Stimulated activated CD8-positive, alpha-beta memory T cell treated with anti-CD3 and anti-CD28 coated beads, Interleukin-12 subunit alpha, Interleukin-12 subunit beta, amount 100 ng/mL, for 24 hours (primary cell): ENCODE data around the gene BCKDHA.
"Not testable (repeated sequence)": the region's sequence is repeated elsewhere in the genome, so short reads cannot be mapped to it uniquely, and the experiment has no call there.

Experiments used
- DNase-seq: peaks from one replicate; pipeline ENCODE4 v3.0.0-alpha.2; 2020; ENCODE audit errors: extremely low read depth

The BCKDHA gene

GRCh38 chr19:41447732-41448332 lies 50.2 kb downstream of the BCKDHA start:
- no peak for DNase-seq

- no peak for DNase-seq
Observed at GRCh38 chr19:41449079-41449864, 51.7 kb downstream of the BCKDHA start.

- DNase-seq: no peak
Observed at GRCh38 chr19:41449865-41450178, 52.2 kb downstream of the BCKDHA start.

- DNase-seq: no peak
Observed at GRCh38 chr19:41452584-41453275, 55.1 kb downstream of the BCKDHA start.

GRCh38 chr19:41455936-41456335 lies 58.3 kb downstream of the BCKDHA start:
- no peak for DNase-seq

GRCh38 chr19:41456342-41456918 lies 58.8 kb downstream of the BCKDHA start:
- DNase-seq: no peak

GRCh38 chr19:41457241-41457640 lies 59.6 kb downstream of the BCKDHA start:
- DNase-seq: no peak

GRCh38 chr19:41462497-41462896 lies 64.9 kb downstream of the BCKDHA start:
- no peak for DNase-seq

GRCh38 chr19:41463257-41464256 lies 65.9 kb downstream of the BCKDHA start:
- not testable (repeated sequence) for DNase-seq
